Astrocyte of the spinal cord (primary cell): ENCODE results near the gene KDM1A.

ENCODE experiments used
- DNase-seq: peaks from one replicate; pipeline ENCODE4 v3.0.0; 2011; ENCODE audit warnings: low read depth, low spot score
- H3K4me3 ChIP-seq: 2 replicates; pipeline ENCODE4 v1.5.1; 2011; ENCODE audit warnings: low read depth, mild to moderate bottlenecking, low read length, moderate library complexity
- CTCF ChIP-seq: IDR thresholded peaks from 2 replicates; pipeline ENCODE4 v1.5.1; 2012; ENCODE audit warnings: low read depth, mild to moderate bottlenecking, low read length, inconsistent platforms
- in situ Hi-C: cut with HindIII; loops from 2 replicates; pipeline ENCODE4 v1.10.0; 2017; ENCODE audit warnings: low sequenced_read_pairs

The KDM1A gene

GRCh38 chr1:23122796-23123195 is 103.5 kb downstream of the KDM1A start:
- no peak for TF ChIP-seq CTCF
- no peak overlapping the region for H3K4me3 ChIP-seq
- DNase-seq: no peak
- in situ Hi-C loops: no loop called here

- no peak for TF ChIP-seq CTCF
- in situ Hi-C loops: no loop called here
- no peak for DNase-seq
- no peak overlapping the region for H3K4me3 ChIP-seq
Measured at GRCh38 chr1:23123528-23123927, 104.3 kb downstream of the KDM1A start.

GRCh38 chr1:23124259-23125026 is 105.2 kb downstream of the KDM1A start:
- DNase-seq: no peak
- in situ Hi-C loops: no loop called here
- no peak overlapping the region for H3K4me3 ChIP-seq
- no peak for TF ChIP-seq CTCF

GRCh38 chr1:23125489-23125888 is 106.2 kb downstream of the KDM1A start:
- in situ Hi-C loops: no loop called here
- H3K4me3 ChIP-seq: no peak overlapping the region
- no peak for TF ChIP-seq CTCF
- DNase-seq: no peak

- in situ Hi-C loops: no loop called here
- no peak for TF ChIP-seq CTCF
- DNase-seq: no peak
- no peak overlapping the region for H3K4me3 ChIP-seq
Measured at GRCh38 chr1:23126200-23126599, 106.9 kb downstream of the KDM1A start.

GRCh38 chr1:23126801-23127200 is 107.5 kb downstream of the KDM1A start:
- no peak for TF ChIP-seq CTCF
- in situ Hi-C loops: no loop called here
- H3K4me3 ChIP-seq: no peak overlapping the region
- DNase-seq: peak; percentile 57

GRCh38 chr1:23129846-23130245 is 110.6 kb downstream of the KDM1A start:
- TF ChIP-seq CTCF: no peak
- no peak overlapping the region for H3K4me3 ChIP-seq
- no peak for DNase-seq
- in situ Hi-C loops: no loop called here
